Measurements from ENCODE around the gene MEIS2.

MEIS2 gene

GRCh38 chr15:37094333-37094914 is 5.9 kb downstream of the MEIS2 start:
- DNase-seq (ENCODE audit: extremely low read depth, low read depth): no peak
- no peak for TF ChIP-seq CTCF (IDR thresholded peaks at IDR 0.05; ENCODE audit: low read depth, low read length)

GRCh38 chr15:37093480-37094332 is 6.6 kb downstream of the MEIS2 start:
- no peak for TF ChIP-seq CTCF (IDR thresholded peaks at IDR 0.05; ENCODE audit: low read depth, low read length)

GRCh38 chr15:37090543-37091175 is 9.7 kb downstream of the MEIS2 start:
- no peak for DNase-seq (ENCODE audit: extremely low read depth, low read depth)
- no peak for TF ChIP-seq CTCF (IDR thresholded peaks at IDR 0.05; ENCODE audit: low read depth, low read length)

More at GRCh38 chr15:37093480-37094332, 6.6 kb downstream of the MEIS2 start:
- no peak for DNase-seq (ENCODE audit: extremely low read depth, low read depth)

GRCh38 chr15:37088436-37088835 is 11.9 kb downstream of the MEIS2 start:
- no peak for TF ChIP-seq CTCF (IDR thresholded peaks at IDR 0.05; ENCODE audit: low read depth, low read length)

GRCh38 chr15:37087131-37087588 is 13.2 kb downstream of the MEIS2 start:
- no peak for TF ChIP-seq CTCF (IDR thresholded peaks at IDR 0.05; ENCODE audit: low read depth, low read length)

More at GRCh38 chr15:37088436-37088835, 11.9 kb downstream of the MEIS2 start:
- DNase-seq (ENCODE audit: extremely low read depth, low read depth): no peak

GRCh38 chr15:37086521-37086920 is 13.8 kb downstream of the MEIS2 start:
- DNase-seq (ENCODE audit: extremely low read depth, low read depth): no peak
- no peak for TF ChIP-seq CTCF (IDR thresholded peaks at IDR 0.05; ENCODE audit: low read depth, low read length)

More at GRCh38 chr15:37087131-37087588, 13.2 kb downstream of the MEIS2 start:
- no peak for DNase-seq (ENCODE audit: extremely low read depth, low read depth)

- no peak for TF ChIP-seq CTCF (IDR thresholded peaks at IDR 0.05; ENCODE audit: low read depth, low read length)
- no peak for DNase-seq (ENCODE audit: extremely low read depth, low read depth)
Measured at GRCh38 chr15:37086120-37086519, 14.2 kb downstream of the MEIS2 start.
